Cardiac muscle cell (in vitro differentiated cells and primary cell): Measurements from ENCODE around the gene FBXO5. TPM values are rescaled to one million over a fixed set of nuclear protein-coding genes. Genes with fewer than 3 reads are reported as not detected.

Source experiments
- DNase-seq, 2 donors: peaks; one replicate each; pipeline versions ENCODE4 v3.0.0 to v3.0.0-alpha.2; 2010 to 2017; ENCODE audit warnings: low read depth in 1 of 2, low spot score in 1 of 2
- H3K27ac ChIP-seq: fragments of 200-600 bp; sonication (generic); 2 replicates; pipeline ENCODE4 v1.5.1; 2016
- H3K27me3 ChIP-seq: fragments of 200-600 bp; sonication (generic); 2 replicates; pipeline ENCODE4 v1.6.0; 2016; ENCODE audit warnings: control low read depth
- H3K36me3 ChIP-seq: fragments of 200-600 bp; sonication (generic); 2 replicates; pipeline ENCODE4 v1.5.1; 2016; ENCODE audit warnings: control low read depth
- H3K4me1 ChIP-seq: fragments of 200-600 bp; sonication (generic); 2 replicates; pipeline ENCODE4 v1.8.1; 2017; ENCODE audit warnings: low read depth, mild to moderate bottlenecking, mixed run types
- H3K4me3 ChIP-seq: fragments of 200-600 bp; sonication (generic); 2 replicates; pipeline ENCODE4 v1.5.1; 2016; ENCODE audit warnings: mild to moderate bottlenecking
- H3K9me3 ChIP-seq: fragments of 200-600 bp; sonication (generic); 2 replicates; pipeline ENCODE4 v1.5.1; 2017; ENCODE audit warnings: low read depth, mild to moderate bottlenecking, control low read depth
- polyA plus RNA-seq: library from polyadenylated mRNA; unstranded; fragments of >200 nt; fragmentation: Nextera tagmentation; extraction: Ambion mirVana; gene quantifications from 2 replicates; pipeline ENCODE4 v1.2.1, GENCODE V29; 2016
- total RNA-seq: library from RNA; depleted of rRNA; stranded (reverse); fragments of >200 nt; gene quantifications from 2 replicates; pipeline ENCODE4 v1.2.3, GENCODE V29; 2016
- TF ChIP-seq, protein P1 (sequence below): IDR thresholded peaks from 2 replicates; pipeline ENCODE4 v1.5.1; 2012; ENCODE audit warnings: low read depth, mild to moderate bottlenecking, low read length

FBXO5 gene, protein sequence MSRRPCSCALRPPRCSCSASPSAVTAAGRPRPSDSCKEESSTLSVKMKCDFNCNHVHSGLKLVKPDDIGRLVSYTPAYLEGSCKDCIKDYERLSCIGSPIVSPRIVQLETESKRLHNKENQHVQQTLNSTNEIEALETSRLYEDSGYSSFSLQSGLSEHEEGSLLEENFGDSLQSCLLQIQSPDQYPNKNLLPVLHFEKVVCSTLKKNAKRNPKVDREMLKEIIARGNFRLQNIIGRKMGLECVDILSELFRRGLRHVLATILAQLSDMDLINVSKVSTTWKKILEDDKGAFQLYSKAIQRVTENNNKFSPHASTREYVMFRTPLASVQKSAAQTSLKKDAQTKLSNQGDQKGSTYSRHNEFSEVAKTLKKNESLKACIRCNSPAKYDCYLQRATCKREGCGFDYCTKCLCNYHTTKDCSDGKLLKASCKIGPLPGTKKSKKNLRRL
- 9.9 and 16.6 TPM in 2 replicates for total RNA-seq
- 9.6 and 30.1 TPM in 2 replicates for polyA plus RNA-seq

DNA sequence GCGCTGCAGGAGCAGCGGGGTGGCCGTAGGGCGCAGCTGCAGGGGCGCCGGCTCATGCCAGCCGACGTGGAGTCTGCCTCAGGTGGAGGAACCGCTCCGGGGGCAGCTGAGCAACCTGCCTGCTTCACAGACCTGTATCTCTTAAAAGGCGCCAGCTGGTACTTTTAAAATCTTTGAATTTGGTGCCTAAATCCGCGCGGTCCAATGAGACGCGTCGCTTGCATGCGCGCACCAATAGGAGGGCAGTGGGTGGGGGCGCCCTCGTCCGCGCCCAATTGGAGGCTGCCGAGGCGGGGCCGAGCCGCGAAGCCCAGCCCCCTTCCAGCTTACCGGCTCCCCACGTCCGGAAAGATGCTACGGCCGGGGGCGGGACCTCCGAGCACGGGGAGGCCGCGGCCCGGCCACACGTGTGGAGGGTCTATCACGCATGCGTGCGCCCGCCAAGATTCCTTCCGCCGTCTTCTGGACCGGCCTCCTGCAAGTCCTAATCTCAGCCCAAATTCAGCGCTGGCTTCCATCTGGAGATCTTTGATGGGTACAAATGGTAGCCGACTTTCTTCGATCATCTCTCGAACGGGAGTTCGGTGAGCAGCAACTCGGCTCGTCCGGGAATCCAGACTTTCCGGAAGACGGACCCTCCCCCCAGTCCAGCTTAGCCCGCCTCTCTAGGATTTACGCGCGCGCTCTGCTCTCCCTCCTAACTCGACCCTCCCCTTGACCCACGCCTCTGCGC lies at the start of gene FBXO5:
Gene FBXO5 (minus strand): TSS at position 138 of the 733 bp plus-strand sequence. CDS start 82 bp downstream, at position 56.
- H3K9me3 ChIP-seq: no peaks in the 10 kb centered on the region
- no peaks in the 10 kb centered on the region for H3K27me3 ChIP-seq
- H3K36me3 ChIP-seq: no peaks in the 10 kb centered on the region
- TF ChIP-seq, protein P1, sequence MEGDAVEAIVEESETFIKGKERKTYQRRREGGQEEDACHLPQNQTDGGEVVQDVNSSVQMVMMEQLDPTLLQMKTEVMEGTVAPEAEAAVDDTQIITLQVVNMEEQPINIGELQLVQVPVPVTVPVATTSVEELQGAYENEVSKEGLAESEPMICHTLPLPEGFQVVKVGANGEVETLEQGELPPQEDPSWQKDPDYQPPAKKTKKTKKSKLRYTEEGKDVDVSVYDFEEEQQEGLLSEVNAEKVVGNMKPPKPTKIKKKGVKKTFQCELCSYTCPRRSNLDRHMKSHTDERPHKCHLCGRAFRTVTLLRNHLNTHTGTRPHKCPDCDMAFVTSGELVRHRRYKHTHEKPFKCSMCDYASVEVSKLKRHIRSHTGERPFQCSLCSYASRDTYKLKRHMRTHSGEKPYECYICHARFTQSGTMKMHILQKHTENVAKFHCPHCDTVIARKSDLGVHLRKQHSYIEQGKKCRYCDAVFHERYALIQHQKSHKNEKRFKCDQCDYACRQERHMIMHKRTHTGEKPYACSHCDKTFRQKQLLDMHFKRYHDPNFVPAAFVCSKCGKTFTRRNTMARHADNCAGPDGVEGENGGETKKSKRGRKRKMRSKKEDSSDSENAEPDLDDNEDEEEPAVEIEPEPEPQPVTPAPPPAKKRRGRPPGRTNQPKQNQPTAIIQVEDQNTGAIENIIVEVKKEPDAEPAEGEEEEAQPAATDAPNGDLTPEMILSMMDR: no peak
- H3K4me1 ChIP-seq: peaks cover 17% of the 10 kb centered on the region
- peak; percentile 98 to 99 for DNase-seq
- peak within 1 kb of the TSS; percentile 88 for H3K4me3 ChIP-seq
- H3K27ac ChIP-seq: peak within 1 kb of the TSS; percentile 88

DNA sequence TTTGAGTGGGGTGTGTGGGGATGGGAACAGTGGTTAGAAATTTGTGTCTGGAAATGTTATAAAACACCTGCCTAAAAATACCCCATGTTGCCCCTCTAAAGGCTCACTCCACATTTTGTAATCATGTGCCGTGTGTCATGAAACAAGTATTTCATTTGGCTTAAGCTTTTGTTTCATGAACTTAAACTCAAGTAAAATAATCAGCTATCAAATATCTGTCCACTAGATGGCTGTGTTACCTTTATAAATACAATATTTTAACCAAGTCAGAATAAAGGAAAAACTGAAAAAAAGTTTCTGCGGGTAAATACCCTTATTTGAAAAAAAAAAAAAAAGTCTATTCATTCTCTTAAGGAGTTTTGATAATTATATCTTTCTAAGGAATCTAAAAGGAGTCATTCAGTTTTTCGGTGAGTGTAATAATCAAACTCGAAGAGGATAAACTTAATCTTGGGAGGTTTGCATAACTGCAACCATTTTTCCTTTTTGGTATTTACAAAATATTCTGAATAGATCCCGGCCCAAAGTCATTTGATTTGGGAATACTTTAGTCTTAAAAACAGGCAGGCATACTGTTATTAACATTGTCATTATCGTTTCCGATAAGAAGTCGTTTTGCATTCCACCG lies 49.5 kb upstream of the FBXO5 start:
- H3K9me3 ChIP-seq: no peaks in the 10 kb centered on the region
- no peaks in the 10 kb centered on the region for H3K27me3 ChIP-seq
- no peaks in the 10 kb centered on the region for H3K4me1 ChIP-seq
- H3K36me3 ChIP-seq: no peaks in the 10 kb centered on the region
- no peak overlapping the region for H3K27ac ChIP-seq
- TF ChIP-seq, protein P1: peak; percentile 40
- no peak overlapping the region for H3K4me3 ChIP-seq
- peak; percentile 12 to 80 for DNase-seq

DNA sequence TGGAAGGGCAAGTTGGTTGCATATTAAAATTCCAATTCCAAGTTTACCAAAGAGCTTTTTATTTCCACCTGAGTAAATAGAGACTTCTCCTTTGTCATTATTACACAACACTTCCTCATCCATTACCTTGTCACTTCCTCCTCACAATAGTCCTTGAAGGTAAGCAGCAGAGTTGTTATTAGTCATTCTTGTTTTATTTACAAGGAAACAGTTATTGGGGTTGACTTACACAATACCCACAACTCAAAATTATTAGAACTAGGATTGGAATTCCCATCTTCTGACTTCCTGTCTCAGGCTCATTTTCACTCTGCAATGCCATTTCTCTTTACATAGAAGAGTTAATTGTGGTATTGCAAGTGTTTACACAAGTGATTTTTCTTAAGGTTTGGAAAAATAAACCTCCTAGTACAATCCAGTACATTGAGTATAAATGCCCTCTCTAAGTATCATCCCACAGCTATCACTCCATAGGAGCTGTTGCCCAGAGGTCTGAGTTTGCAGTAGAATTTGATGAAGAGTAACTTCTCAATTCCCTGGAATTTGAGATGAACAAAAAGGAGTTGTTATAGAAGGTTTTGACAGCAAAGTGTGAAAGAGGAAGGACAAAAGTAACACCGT lies 48.6 kb upstream of the FBXO5 start:
- H3K4me1 ChIP-seq: no peaks in the 10 kb centered on the region
- H3K27me3 ChIP-seq: no peaks in the 10 kb centered on the region
- no peak for DNase-seq
- no peaks in the 10 kb centered on the region for H3K9me3 ChIP-seq
- TF ChIP-seq, protein P1: no peak
- no peak overlapping the region for H3K27ac ChIP-seq
- H3K4me3 ChIP-seq: no peak overlapping the region
- H3K36me3 ChIP-seq: no peaks in the 10 kb centered on the region

DNA sequence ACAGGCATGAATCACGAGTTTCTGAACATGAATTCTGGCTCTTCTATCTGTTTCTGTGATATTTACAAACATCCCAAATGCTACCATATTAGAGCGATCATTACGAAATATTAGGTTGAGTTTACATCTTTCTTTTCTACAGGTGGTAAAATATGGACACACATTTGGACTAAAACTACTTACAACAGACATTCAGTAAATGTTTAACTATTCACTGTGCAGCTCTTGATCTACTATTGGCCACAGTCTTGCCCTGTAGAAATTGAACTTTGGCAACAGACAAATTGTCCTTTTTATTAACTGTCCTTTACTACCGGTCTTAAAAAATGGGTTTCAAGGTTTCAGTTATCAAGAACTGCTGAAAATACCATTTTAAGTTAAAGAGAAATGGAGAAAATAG lies 46.1 kb upstream of the FBXO5 start:
- Histone ChIP-seq H3K9me3 (no peaks in the 10 kb centered on the region), H3K27me3 (no peaks in the 10 kb centered on the region), H3K27ac (no peak overlapping the region), H3K4me3 (no peak overlapping the region), H3K4me1 (no peaks in the 10 kb centered on the region), H3K36me3 (no peaks in the 10 kb centered on the region)
- TF ChIP-seq, protein P1: no peak
- no peak for DNase-seq

DNA sequence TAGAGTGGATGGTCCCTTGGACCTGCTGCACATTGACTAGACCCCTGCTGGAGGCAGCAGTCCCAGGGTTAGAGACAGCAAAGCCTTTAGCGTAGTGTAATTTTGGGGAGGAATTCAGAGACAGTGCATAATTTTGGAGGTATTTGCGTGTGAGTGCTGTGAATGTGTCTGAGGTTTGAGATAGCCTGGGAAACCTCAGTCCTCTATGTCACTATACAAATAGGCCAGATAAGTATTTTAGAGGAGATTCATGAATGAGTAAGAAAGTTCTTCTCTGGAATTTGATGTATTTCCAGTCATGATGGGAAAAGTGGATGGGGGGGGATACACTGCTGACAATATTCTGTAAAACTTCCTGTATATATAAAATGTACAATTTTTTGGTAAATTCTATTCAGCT lies 45.4 kb upstream of the FBXO5 start:
- Histone ChIP-seq H3K27me3 (no peaks in the 10 kb centered on the region), H3K27ac (no peak overlapping the region), H3K36me3 (no peaks in the 10 kb centered on the region), H3K4me1 (no peaks in the 10 kb centered on the region), H3K4me3 (no peak overlapping the region), H3K9me3 (no peaks in the 10 kb centered on the region)
- no peak for DNase-seq
- TF ChIP-seq, protein P1: no peak
